GM18499 (cell line): Measurements from ENCODE around the gene KRTDAP.

Experiments
- ATAC-seq: cut with Tn5 transposase; IDR thresholded peaks from one replicate; pipeline ENCODE4 v1.9.1; 2021; ENCODE audit warnings: moderate number of reproducible peaks; ENCODE audit not compliant: insufficient read depth, unreplicated experiment

KRTDAP gene

GRCh38 chr19:35458192-35458591 is 32.1 kb downstream of the KRTDAP start:
- no peak for ATAC-seq

GRCh38 chr19:35457173-35457572 is 33.1 kb downstream of the KRTDAP start:
- no peak for ATAC-seq

- ATAC-seq = no peak
Observed at GRCh38 chr19:35455616-35456201, 34.6 kb downstream of the KRTDAP start.

- no peak for ATAC-seq
Observed at GRCh38 chr19:35454663-35455062, 35.6 kb downstream of the KRTDAP start.

- ATAC-seq = no peak
Observed at GRCh38 chr19:35451338-35452096, 38.7 kb downstream of the KRTDAP start.

GRCh38 chr19:35449359-35450043 is 40.8 kb downstream of the KRTDAP start:
- ATAC-seq = no peak

- ATAC-seq = no peak
Observed at GRCh38 chr19:35447606-35448469, 42.4 kb downstream of the KRTDAP start, which contains the start of gene FFAR2. Gene FFAR2 (plus strand): TSS chr19:35448257. CDS start chr19:35449715, 1,458 bp downstream.

- ATAC-seq = no peak
Observed at GRCh38 chr19:35445826-35446593, 44.3 kb downstream of the KRTDAP start.

- ATAC-seq = no peak
Observed at GRCh38 chr19:35444735-35445134, 45.5 kb downstream of the KRTDAP start.

GRCh38 chr19:35442091-35442490 is 48.2 kb downstream of the KRTDAP start:
- no peak for ATAC-seq

- ATAC-seq = no peak
Observed at GRCh38 chr19:35439921-35440320, 50.3 kb downstream of the KRTDAP start.

- no peak for ATAC-seq
Observed at GRCh38 chr19:35438527-35438926, 51.7 kb downstream of the KRTDAP start.

- ATAC-seq = no peak
Observed at GRCh38 chr19:35438096-35438495, 52.2 kb downstream of the KRTDAP start.

GRCh38 chr19:35437406-35437951 is 52.8 kb downstream of the KRTDAP start:
- no peak for ATAC-seq
